Endothelial cell of umbilical vein (primary cell): Measurements from ENCODE around the gene DCC. TPM values are rescaled to one million over a fixed set of nuclear protein-coding genes. Genes with fewer than 3 reads are reported as not detected.

Experiments used
- BruUV-seq: library from RNA; stranded (reverse); fragments of 400-500 nt; replicated peaks from 2 replicates; lab custom pipeline; 2021; lab: Mats Ljungman, UMichigan
- CTCF ChIA-PET: fragments of 300-600, 350-600 bp; sonication (Branson Sonifier 250); formaldehyde crosslinking; loops from one replicate; lab custom pipeline; 2021; ENCODE audit warnings: antibody characterized with exemption, inconsistent platforms; lab: Charles Lee
- POLR2A ChIA-PET: fragments of 300-600, 350-600 bp; sonication (Branson Sonifier 250); formaldehyde crosslinking; loops from one replicate; lab custom pipeline; 2021; ENCODE audit warnings: antibody characterized with exemption, inconsistent platforms; lab: Charles Lee
- DNase-seq: peaks from one replicate; pipeline ENCODE4 v3.0.0-alpha.2; 2011; ENCODE audit warnings: low read depth, low spot score
- FAIRE-seq: peaks from 2 replicates; lab custom pipeline; 2011; peaks lifted over from hg19 to GRCh38; lab: Jason Lieb, UNC
- H2AFZ ChIP-seq: 2 replicates; pipeline ENCODE4 v1.6.0; 2012; ENCODE audit warnings: low read depth, low read length, control low read depth, inconsistent platforms
- H3K27ac ChIP-seq: 2 replicates; pipeline ENCODE4 v1.5.1; 2011; ENCODE audit warnings: low read depth, mild to moderate bottlenecking, control low read depth, low read length, moderate library complexity; ENCODE audit not compliant: insufficient read depth
- H3K27me3 ChIP-seq, 2 experiments: 2 replicates each; pipeline versions ENCODE4 v1.6.0 to v1.6.1; 2011; ENCODE audit warnings: low read length in 2 of 2, mixed read lengths in 1 of 2; ENCODE audit not compliant: control insufficient read depth in 2 of 2, insufficient read depth in 2 of 2
- H3K36me3 ChIP-seq, 2 experiments: 2 replicates in 1 of 2; 3 replicates in 1 of 2; pipeline ENCODE4 v1.5.1; 2011; ENCODE audit warnings: low read length in 2 of 2, mild to moderate bottlenecking in 1 of 2, moderate library complexity in 1 of 2; ENCODE audit not compliant: control insufficient read depth in 2 of 2, insufficient read depth in 2 of 2; ENCODE audit errors: extremely low read depth in 1 of 2
- H3K4me1 ChIP-seq: 3 replicates; pipeline ENCODE4 v1.5.1; 2011; ENCODE audit warnings: mild to moderate bottlenecking, low read length; ENCODE audit not compliant: control insufficient read depth, insufficient read depth; ENCODE audit errors: extremely low read depth
- H3K4me2 ChIP-seq: 2 replicates; pipeline ENCODE4 v1.6.1; 2011; ENCODE audit warnings: low read length, control low read depth, mixed read lengths; ENCODE audit not compliant: insufficient read depth
- H3K4me3 ChIP-seq, 3 experiments: fragments of 200-600 bp in 1 of 3; sonication (generic), shearing (Covaris generic) in 1 of 3; replicated peaks in 1 of 3; 2 replicates each; pipeline ENCODE4 v1.5.1; 2011 to 2016; ENCODE audit warnings: control low read depth in 3 of 3, low read length in 3 of 3, mild to moderate bottlenecking in 2 of 3, inconsistent platforms in 1 of 3, low read depth in 1 of 3, moderate library complexity in 1 of 3; ENCODE audit not compliant: insufficient read depth in 1 of 3
- H3K79me2 ChIP-seq: 2 replicates; pipeline ENCODE4 v1.6.0; 2012; ENCODE audit warnings: low read length, inconsistent platforms; ENCODE audit not compliant: control insufficient read depth, insufficient read depth
- H3K9ac ChIP-seq: replicated peaks from 2 replicates; pipeline ENCODE3; 2011; ENCODE audit warnings: low read length, control low read depth; ENCODE audit not compliant: insufficient read depth; ENCODE audit errors: extremely low read depth
- H3K9me1 ChIP-seq: replicated peaks from 3 replicates; pipeline ENCODE4 v1.6.0; 2011; ENCODE audit warnings: mild to moderate bottlenecking, low read length; ENCODE audit not compliant: control insufficient read depth, insufficient read depth; ENCODE audit errors: extremely low read depth
- H3K9me3 ChIP-seq: replicated peaks from 2 replicates; pipeline ENCODE4 v1.5.1; 2012; ENCODE audit warnings: low read length, inconsistent platforms; ENCODE audit not compliant: control insufficient read depth, insufficient read depth
- H4K20me1 ChIP-seq: replicated peaks from 2 replicates; pipeline ENCODE3; 2011; ENCODE audit warnings: mild to moderate bottlenecking, low read length; ENCODE audit not compliant: control insufficient read depth, insufficient read depth; ENCODE audit errors: extremely low read depth
- CTCF ChIP-seq, 2 donors: IDR thresholded peaks; 1 replicate in 1 of 2; 2 replicates in 1 of 2; pipeline ENCODE4 v1.5.1; 2011; ENCODE audit warnings: low read length in 2 of 2, mild to moderate bottlenecking in 2 of 2, moderate library complexity in 2 of 2, control low read depth in 1 of 2, inconsistent platforms in 1 of 2, low read depth in 1 of 2; ENCODE audit not compliant: insufficient read depth in 1 of 2; ENCODE audit errors: extremely low read depth in 1 of 2
- EZH2 ChIP-seq: IDR thresholded peaks from 2 replicates; pipeline ENCODE4 v1.6.1; 2012; ENCODE audit warnings: borderline replicate concordance, low read depth, mild to moderate bottlenecking, moderate library complexity, low read length, inconsistent platforms; ENCODE audit not compliant: severe bottlenecking
- FOS ChIP-seq: IDR thresholded peaks from 2 replicates; pipeline ENCODE4 v1.6.1; 2011; ENCODE audit warnings: mild to moderate bottlenecking, low read length, moderate library complexity, borderline replicate concordance; ENCODE audit not compliant: insufficient read depth
- GATA2 ChIP-seq: IDR thresholded peaks from 2 replicates; pipeline ENCODE4 v1.7.0; 2011; ENCODE audit warnings: low read depth, mild to moderate bottlenecking, moderate library complexity, mixed read lengths, low read length; ENCODE audit not compliant: insufficient read length, insufficient read depth
- JUN ChIP-seq: IDR thresholded peaks from 2 replicates; pipeline ENCODE4 v1.6.1; 2011; ENCODE audit warnings: borderline replicate concordance, low read depth; ENCODE audit not compliant: insufficient read length, insufficient read depth
- MAX ChIP-seq: IDR thresholded peaks from 2 replicates; pipeline ENCODE4 v1.6.1; 2011; ENCODE audit not compliant: insufficient read depth, insufficient read length
- MYC ChIP-seq: IDR thresholded peaks from one replicate; pipeline ENCODE4 v1.6.1; 2011; ENCODE audit warnings: mild to moderate bottlenecking, low read depth, low read length
- POLR2A ChIP-seq: IDR thresholded peaks from 2 replicates; pipeline ENCODE4 v1.6.1; 2012; ENCODE audit warnings: low read depth, mild to moderate bottlenecking, control low read depth, low read length
- POLR2AphosphoS5 ChIP-seq: IDR thresholded peaks from 2 replicates; pipeline ENCODE4 v1.6.1; 2012; ENCODE audit warnings: low read depth, mild to moderate bottlenecking, control low read depth, low read length, moderate library complexity; ENCODE audit not compliant: insufficient read depth
- dilution Hi-C: fragments of 300-500 bp; cut with MboI; formaldehyde crosslinking; loops from one replicate; pipeline ENCODE4 v1.15.0; 2019; ENCODE audit warnings: low sequenced_read_pairs; ENCODE audit not compliant: extremely low pct_ligation_motif_present
- intact Hi-C: fragments of 100-400 bp; cut with micrococcal nuclease; formaldehyde crosslinking; loops from one replicate; pipeline ENCODE4 v1.10.0; 2022
- polyA plus RNA-seq, 4 experiments: library from polyadenylated mRNA; depleted of rRNA in 3 of 4; stranded (reverse) in 3 of 4; unstranded in 1 of 4; fragments of >200 nt; gene quantifications; 2 replicates each; pipeline versions ENCODE4 v1.2.1 to v1.2.3, GENCODE V29; 2011 to 2012; ENCODE audit warnings: missing spikeins in 1 of 4
- total RNA-seq: library from RNA; stranded (reverse); gene quantifications from 2 replicates; pipeline ENCODE4 v1.2.3, GENCODE V29; 2021

Gene DCC
- total and polyA plus RNA-seq, 2 donors (not counting 3 experiments of a cell fraction or from before 2014, with no cell fraction given) = not detected

- CTCF ChIA-PET = no interaction called here
- Histone ChIP-seq H3K9ac (no peak overlapping the region), H3K79me2 (no peaks in the 10 kb centered on the region), H3K27ac (no peak overlapping the region), H3K9me3 (peaks cover 2% of the 10 kb centered on the region), H3K4me3 (no peak overlapping the region), H3K27me3 (peaks cover 0 to 3% of the 10 kb centered on the region in 2 experiments), H2AFZ (no peak overlapping the region), H3K9me1 (no peaks in the 10 kb centered on the region), H3K4me2 (no peak overlapping the region), H3K36me3 (no peaks in the 10 kb centered on the region), H3K4me1 (no peaks in the 10 kb centered on the region), H4K20me1 (no peaks in the 10 kb centered on the region)
- POLR2A ChIA-PET = no interaction called here
- DNase-seq (no peak), FAIRE-seq (no peak)
- no TSS peak for BruUV-seq
- TF ChIP-seq GATA2 = no peak
- no peak for TF ChIP-seq EZH2
- no peak for TF ChIP-seq MYC
- TF ChIP-seq FOS = no peak
- TF ChIP-seq MAX = no peak
- TF ChIP-seq POLR2A = no peak
- no peak for TF ChIP-seq CTCF (IDR thresholded peaks at IDR 0.05; ENCODE audit: extremely low read depth in 1 of 2, insufficient read depth in 1 of 2, low read depth in 1 of 2, low read length in 2 of 2)
- TF ChIP-seq POLR2AphosphoS5 = no peak
- TF ChIP-seq JUN = no peak
- intact Hi-C loops = no loop called here
- dilution Hi-C loops = no loop called here
Measured at GRCh38 chr18:52344881-52345280, 4.9 kb downstream of the DCC start.
